Measurements from ENCODE around the gene DNAJC3.
"Not testable (repeated sequence)": the region's sequence is repeated elsewhere in the genome, so short reads cannot be mapped to it uniquely, and the experiment has no call there.

Gene DNAJC3

GRCh38 chr13:95781016-95781415, 104.1 kb downstream of the DNAJC3 start:
- no peak for DNase-seq (ENCODE audit: low read depth)

- DNase-seq (ENCODE audit: low read depth): not testable (repeated sequence)
Measured at GRCh38 chr13:95781940-95782339, 105.0 kb downstream of the DNAJC3 start.

GRCh38 chr13:95783747-95784146, 106.8 kb downstream of the DNAJC3 start:
- no peak for DNase-seq (ENCODE audit: low read depth)

GRCh38 chr13:95784161-95784899, 107.4 kb downstream of the DNAJC3 start:
- peak; percentile 81 for DNase-seq (ENCODE audit: low read depth)

- peak; percentile 58 for DNase-seq (ENCODE audit: low read depth)
Measured at GRCh38 chr13:95784900-95785290, 108.0 kb downstream of the DNAJC3 start.

GRCh38 chr13:95787356-95788099, 110.6 kb downstream of the DNAJC3 start:
- no peak for DNase-seq (ENCODE audit: low read depth)

GRCh38 chr13:95788100-95788463, 111.1 kb downstream of the DNAJC3 start:
- no peak for DNase-seq (ENCODE audit: low read depth)

- not testable (repeated sequence) for DNase-seq (ENCODE audit: low read depth)
Measured at GRCh38 chr13:95789315-95789714, 112.4 kb downstream of the DNAJC3 start.

- no peak for DNase-seq (ENCODE audit: low read depth)
Measured at GRCh38 chr13:95791084-95791722, 114.3 kb downstream of the DNAJC3 start.

- DNase-seq (ENCODE audit: low read depth): no peak
Measured at GRCh38 chr13:95793018-95793555, 116.1 kb downstream of the DNAJC3 start.

GRCh38 chr13:95793781-95794180, 116.8 kb downstream of the DNAJC3 start:
- no peak for DNase-seq (ENCODE audit: low read depth)

- no peak for DNase-seq (ENCODE audit: low read depth)
Measured at GRCh38 chr13:95797016-95797415, 120.1 kb downstream of the DNAJC3 start.

GRCh38 chr13:95800436-95800835, 123.5 kb downstream of the DNAJC3 start:
- DNase-seq (ENCODE audit: low read depth): no peak

GRCh38 chr13:95801825-95802224, 124.9 kb downstream of the DNAJC3 start:
- no peak for DNase-seq (ENCODE audit: low read depth)

- no peak for DNase-seq (ENCODE audit: low read depth)
Measured at GRCh38 chr13:95805921-95806320, 129.0 kb downstream of the DNAJC3 start.

- DNase-seq (ENCODE audit: low read depth): no peak
Measured at GRCh38 chr13:95809429-95809828, 132.5 kb downstream of the DNAJC3 start.

- DNase-seq (ENCODE audit: low read depth): no peak
Measured at GRCh38 chr13:95813139-95813538, 136.2 kb downstream of the DNAJC3 start.

GRCh38 chr13:95814495-95814894, 137.6 kb downstream of the DNAJC3 start:
- DNase-seq (ENCODE audit: low read depth): no peak

- no peak for DNase-seq (ENCODE audit: low read depth)
Measured at GRCh38 chr13:95822303-95822702, 145.4 kb downstream of the DNAJC3 start.

GRCh38 chr13:95833126-95833525, 156.2 kb downstream of the DNAJC3 start:
- no peak for DNase-seq (ENCODE audit: low read depth)

- DNase-seq (ENCODE audit: low read depth): peak; percentile 54
Measured at GRCh38 chr13:95833719-95834118, 156.8 kb downstream of the DNAJC3 start.

GRCh38 chr13:95834134-95834765, 157.3 kb downstream of the DNAJC3 start:
- DNase-seq (ENCODE audit: low read depth): peak; percentile 66
